Activated CD4-positive, alpha-beta T cell treated with anti-CD3 and anti-CD28 coated beads, Interleukin-2, amount 50 U/mL, for 48 hours (primary cell): Measurements from ENCODE around the gene MBTPS1.

Source experiments
- DNase-seq, 2 experiments: peaks; one replicate each; pipeline ENCODE4 v3.0.0-alpha.2; 2020

Gene MBTPS1

GRCh38 chr16:84069540-84069939, 47.2 kb downstream of the MBTPS1 start:
- DNase-seq: no peak

DNA sequence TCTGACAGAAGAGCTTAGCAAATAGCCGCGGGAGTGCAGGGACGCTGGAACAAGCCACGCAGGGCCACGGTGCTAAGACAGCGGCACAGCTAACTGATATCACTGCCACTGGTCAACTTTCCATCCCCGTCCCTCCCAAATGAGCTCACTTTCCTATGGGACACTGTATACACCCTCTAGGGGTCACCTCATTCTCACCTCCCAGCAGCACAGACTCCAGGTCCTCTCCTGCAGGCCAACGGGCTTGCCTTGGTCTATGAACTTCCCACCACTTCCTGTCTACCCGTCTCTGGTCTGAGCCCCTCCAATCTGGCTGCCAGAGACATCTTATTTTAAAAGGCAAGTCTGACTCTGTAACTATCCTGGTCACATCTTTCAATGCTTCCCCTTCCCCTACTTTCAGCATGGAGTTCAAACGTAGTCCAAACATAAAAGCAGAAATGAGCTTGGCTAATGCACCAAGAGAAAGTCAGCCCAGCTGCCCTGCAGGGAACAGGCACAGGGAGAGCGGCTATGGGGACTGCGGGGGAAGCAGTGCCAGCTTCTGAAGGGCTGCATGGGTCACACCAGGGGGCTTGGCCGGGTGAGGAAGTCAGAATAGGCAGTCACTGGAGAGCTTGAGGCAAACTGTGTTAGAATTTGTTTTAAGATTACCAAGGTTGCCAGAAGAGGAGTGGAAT, 47.8 kb downstream of the MBTPS1 start:
- DNase-seq: no peak

- no peak for DNase-seq
These were observed 48.7 kb downstream of the MBTPS1 start for GRCh38 chr16:84068041-84068440.

GRCh38 chr16:84067640-84068039, 49.1 kb downstream of the MBTPS1 start:
- no peak for DNase-seq

- peak; percentile 30 to 55 for DNase-seq
These were observed 51.1 kb downstream of the MBTPS1 start for GRCh38 chr16:84065536-84066132.

- DNase-seq: no peak
These were observed 52.8 kb downstream of the MBTPS1 start for GRCh38 chr16:84063980-84064379.

DNA sequence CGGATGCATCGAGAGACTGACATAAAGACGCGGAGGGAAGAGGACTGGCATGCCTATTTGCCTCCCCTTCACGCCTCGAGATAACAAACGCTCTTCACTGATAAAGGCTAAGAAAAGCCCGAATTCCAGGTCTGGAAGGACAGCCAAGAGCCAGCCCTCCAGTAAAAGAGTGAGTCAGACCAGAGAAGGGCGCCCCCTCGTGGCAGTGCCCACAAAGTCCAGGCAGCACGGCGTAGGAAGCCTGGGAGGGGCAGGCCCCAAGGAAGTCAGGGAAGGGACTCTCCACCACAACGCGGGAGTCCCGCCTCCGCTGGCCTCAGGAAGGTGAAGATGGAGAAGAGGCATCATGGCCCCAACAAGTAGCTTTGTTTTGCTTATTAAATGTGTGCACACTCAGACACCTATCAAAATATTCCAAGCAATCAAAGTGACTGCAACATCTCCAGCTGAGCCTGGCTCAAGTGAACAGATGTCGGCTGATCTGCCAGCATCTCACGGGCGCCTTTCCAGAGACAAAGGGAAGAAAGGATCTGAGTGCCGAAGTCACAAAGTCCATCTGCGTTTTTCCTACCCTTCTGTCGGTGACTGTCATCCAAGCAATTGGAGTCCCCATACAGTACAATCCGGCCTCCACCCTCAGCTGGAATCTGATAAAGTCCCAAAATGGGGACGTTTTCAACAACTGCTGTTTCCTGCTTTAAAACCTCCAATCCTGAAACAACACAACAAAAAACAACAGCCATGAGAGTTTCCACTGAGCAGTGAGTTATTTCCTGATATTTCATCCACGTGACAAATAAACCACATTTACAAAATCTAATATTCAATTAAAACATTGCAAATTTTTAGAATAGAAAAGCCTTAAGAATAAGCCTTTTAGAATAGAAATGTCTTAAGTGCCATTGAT, 53.8 kb downstream of the MBTPS1 start:
- DNase-seq: peak; percentile 75 to 79

- DNase-seq: no peak
These were observed 55.4 kb downstream of the MBTPS1 start for GRCh38 chr16:84061236-84061819.

GRCh38 chr16:84059946-84060901, 56.5 kb downstream of the MBTPS1 start:
- no peak for DNase-seq

- no peak for DNase-seq
These were observed 57.6 kb downstream of the MBTPS1 start for GRCh38 chr16:84059111-84059510.

DNA sequence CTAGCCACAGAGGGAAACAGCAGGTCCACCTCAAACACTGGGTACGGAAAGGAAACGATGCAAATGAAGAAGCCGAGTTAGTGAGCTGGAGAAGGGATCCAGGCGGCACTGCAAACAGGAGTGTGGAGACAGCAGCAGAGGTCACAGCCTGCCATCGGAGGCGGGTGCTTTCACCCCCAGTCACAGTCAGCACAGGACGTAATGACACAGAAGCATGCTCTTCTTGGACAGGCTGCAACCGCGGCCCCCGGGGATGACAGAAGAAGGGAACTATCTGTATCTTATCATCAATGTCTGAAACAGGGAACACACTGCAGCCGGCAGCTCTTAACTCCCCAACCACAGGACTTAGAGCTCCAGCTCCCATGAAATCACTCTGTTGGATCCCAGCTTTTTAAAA, 58.1 kb downstream of the MBTPS1 start:
- DNase-seq: no peak

DNA sequence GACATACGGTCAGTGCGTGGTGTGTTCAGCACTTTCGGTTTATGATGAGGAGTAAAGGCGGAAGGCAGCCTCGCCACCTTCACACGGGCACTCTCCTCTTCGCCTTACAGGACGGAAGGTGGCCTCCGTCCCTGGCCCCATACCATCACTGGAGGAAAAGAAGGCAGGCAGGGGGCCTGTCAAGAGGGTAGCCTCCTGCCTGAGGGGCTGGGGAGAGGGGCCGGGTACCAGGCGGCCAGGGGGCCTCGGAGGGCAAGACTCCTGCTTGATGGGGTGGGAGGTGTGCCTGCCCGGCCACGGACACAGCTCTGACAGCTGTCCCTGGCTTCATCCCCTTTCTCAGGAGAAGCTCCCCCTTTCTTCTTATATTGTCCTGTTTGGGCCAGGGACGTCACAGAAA, 58.5 kb downstream of the MBTPS1 start:
- no peak for DNase-seq

DNA sequence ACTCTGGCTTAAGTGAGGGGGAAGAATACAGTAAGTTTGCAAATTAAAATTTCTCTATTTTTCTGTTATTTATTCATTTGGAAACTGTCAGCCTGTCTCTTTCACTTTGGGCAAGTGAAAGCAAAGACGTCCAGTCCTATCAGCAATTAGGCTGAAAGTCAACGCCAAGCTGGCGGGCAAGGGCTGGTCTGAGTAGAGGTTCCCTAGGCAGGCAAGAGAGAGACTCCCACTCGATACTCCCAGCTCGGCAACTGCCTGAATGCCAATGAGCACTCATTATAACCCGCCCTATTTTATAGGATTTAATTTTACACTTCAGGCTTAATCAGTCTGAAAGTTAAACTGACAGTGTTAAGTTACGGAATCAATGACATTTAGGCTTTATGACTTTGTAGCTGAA, 59.8 kb downstream of the MBTPS1 start:
- DNase-seq: no peak

- DNase-seq: no peak
These were observed 60.7 kb downstream of the MBTPS1 start for GRCh38 chr16:84055801-84056634.

- no peak for DNase-seq
These were observed 61.4 kb downstream of the MBTPS1 start for GRCh38 chr16:84055366-84055765.

- no peak for DNase-seq
These were observed 61.8 kb downstream of the MBTPS1 start for GRCh38 chr16:84054916-84055315.

GRCh38 chr16:84054271-84054670, 62.5 kb downstream of the MBTPS1 start:
- DNase-seq: no peak

DNA sequence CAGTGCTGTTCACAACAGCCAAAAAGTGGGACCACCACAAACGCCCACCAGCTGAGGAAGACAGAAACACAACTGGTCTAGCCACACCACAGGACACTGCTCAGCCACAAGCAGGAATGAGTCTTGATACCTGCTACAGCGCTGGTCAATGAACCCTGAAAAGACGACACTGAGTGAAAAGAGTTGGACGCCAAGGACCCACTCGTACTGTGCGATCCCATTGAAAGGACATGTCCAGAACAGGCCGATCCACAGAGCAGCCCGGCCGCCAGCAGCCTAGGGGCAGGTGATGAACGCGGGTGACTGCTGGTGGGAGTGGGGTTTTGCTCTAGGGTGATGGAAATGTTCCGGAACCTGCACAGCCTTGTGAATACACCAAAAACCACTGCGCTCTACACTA, 63.5 kb downstream of the MBTPS1 start:
- DNase-seq: no peak

- DNase-seq: no peak
These were observed 64.6 kb downstream of the MBTPS1 start for GRCh38 chr16:84052071-84052622.

DNA sequence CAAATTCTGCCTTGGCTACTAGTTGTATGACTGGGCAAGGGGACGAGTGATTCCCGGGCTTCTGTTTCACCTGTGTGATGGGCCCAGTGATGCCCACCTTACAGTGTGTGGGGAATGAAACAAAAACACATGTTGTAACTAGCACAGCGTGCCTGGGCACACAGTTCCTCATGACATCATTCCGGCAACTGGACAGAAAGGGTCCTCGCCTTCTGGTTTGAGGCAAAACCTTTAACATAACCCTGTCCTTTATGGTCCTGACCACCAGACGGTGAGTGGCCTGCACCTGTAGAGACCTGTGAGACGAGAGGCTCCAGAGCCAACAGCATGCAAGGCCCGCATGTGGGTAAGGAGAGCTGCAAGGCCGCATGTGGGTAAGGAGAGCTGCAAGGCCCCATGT, 66.4 kb downstream of the MBTPS1 start:
- no peak for DNase-seq
